H1 (cell line): Measurements from ENCODE around the gene PODN. TPM values are rescaled to one million over a fixed set of nuclear protein-coding genes. Genes with fewer than 3 reads are reported as not detected.
A peak's percentile ranks its signal among the peaks of the same experiment; 100 is the strongest.

Experiments
- CTCF ChIA-PET: fragments of 300-600 bp; sonication (Branson Sonifier 250); formaldehyde crosslinking; loops from one replicate; lab custom pipeline; 2021; ENCODE audit not compliant: partially characterized antibody; lab: Charles Lee
- POLR2A ChIA-PET: fragments of 300-600 bp; sonication (Branson Sonifier 250); formaldehyde crosslinking; loops from one replicate; lab custom pipeline; 2021; ENCODE audit warnings: inconsistent platforms; ENCODE audit not compliant: partially characterized antibody; lab: Charles Lee
- DNase-seq, 2 experiments: peaks; one replicate each; pipeline versions ENCODE4 v3.0.0 to v3.0.0-alpha.2; 2010 to 2022; ENCODE audit warnings: low spot score in 2 of 2, low read depth in 1 of 2, mixed read lengths in 1 of 2
- FAIRE-seq: peaks from 2 replicates; lab custom pipeline; 2011; peaks lifted over from hg19 to GRCh38; lab: Jason Lieb, UNC
- H2AFZ ChIP-seq: 2 replicates; pipeline ENCODE4 v1.8.1; 2012; ENCODE audit warnings: low read length, inconsistent platforms
- H2AK5ac ChIP-seq: 2 replicates; pipeline ENCODE4 v1.6.1; 2013; ENCODE audit warnings: low read depth, low read length
- H2BK120ac ChIP-seq: replicated peaks from 2 replicates; pipeline ENCODE3; 2013; ENCODE audit warnings: low read depth, low read length, inconsistent platforms
- H2BK12ac ChIP-seq: 2 replicates; pipeline ENCODE4 v1.6.1; 2013; ENCODE audit warnings: low read depth, low read length
- H2BK15ac ChIP-seq: 2 replicates; pipeline ENCODE4 v1.6.1; 2013; ENCODE audit warnings: low read length
- H2BK20ac ChIP-seq: 2 replicates; pipeline ENCODE4 v1.6.1; 2013; ENCODE audit warnings: low read length
- H2BK5ac ChIP-seq: 2 replicates; pipeline ENCODE4 v1.6.1; 2013; ENCODE audit warnings: low read depth, low read length
- H3K14ac ChIP-seq: 2 replicates; pipeline ENCODE4 v1.6.1; 2013; ENCODE audit warnings: inconsistent platforms; ENCODE audit not compliant: insufficient read length
- H3K18ac ChIP-seq: 2 replicates; pipeline ENCODE4 v1.6.1; 2013; ENCODE audit warnings: low read length; ENCODE audit errors: extremely low read depth
- H3K23ac ChIP-seq: 2 replicates; pipeline ENCODE4 v1.6.1; 2013; ENCODE audit warnings: inconsistent platforms; ENCODE audit not compliant: insufficient read length
- H3K23me2 ChIP-seq: 2 replicates; pipeline ENCODE4 v1.6.1; 2013; ENCODE audit warnings: low read depth, low read length
- H3K27ac ChIP-seq: 2 replicates; pipeline ENCODE4 v1.6.1; 2011; ENCODE audit warnings: low read depth, low read length, inconsistent platforms
- H3K27me3 ChIP-seq, 4 experiments: replicated peaks in 1 of 4; 1 replicate in 1 of 4; 2 replicates in 3 of 4; pipeline versions ENCODE4 v1.6.1 to v1.8.1; 2011 to 2013; ENCODE audit warnings: low read length in 3 of 4, mild to moderate bottlenecking in 3 of 4, inconsistent platforms in 2 of 4, mixed read lengths in 2 of 4, moderate library complexity in 1 of 4; ENCODE audit not compliant: control insufficient read depth in 3 of 4, insufficient read depth in 3 of 4; ENCODE audit errors: extremely low read depth in 1 of 4
- H3K36me3 ChIP-seq, 4 experiments: 2 replicates each; pipeline versions ENCODE4 v1.6.1 to v1.8.1; 2011 to 2013; ENCODE audit warnings: mild to moderate bottlenecking in 4 of 4, low read length in 3 of 4, moderate library complexity in 2 of 4, control low read depth in 1 of 4, inconsistent platforms in 1 of 4; ENCODE audit not compliant: insufficient read depth in 4 of 4, control insufficient read depth in 2 of 4
- H3K4ac ChIP-seq: replicated peaks from 2 replicates; pipeline ENCODE3; 2013; ENCODE audit warnings: low read length, low read depth, mixed read lengths, inconsistent platforms; ENCODE audit not compliant: insufficient read length
- H3K4me1 ChIP-seq, 4 experiments: replicated peaks in 1 of 4; 1 replicate in 1 of 4; 2 replicates in 3 of 4; pipeline versions ENCODE4 v1.6.1 to v1.8.1; 2011 to 2013; ENCODE audit warnings: low read length in 3 of 4, inconsistent platforms in 2 of 4, mixed read lengths in 1 of 4; ENCODE audit not compliant: insufficient read depth in 4 of 4, control insufficient read depth in 3 of 4
- H3K4me2 ChIP-seq, 2 experiments: 2 replicates each; pipeline versions ENCODE4 v1.6.1 to v1.8.1; 2011 to 2013; ENCODE audit warnings: low read depth in 2 of 2, low read length in 2 of 2, control low read depth in 1 of 2, inconsistent platforms in 1 of 2, mild to moderate bottlenecking in 1 of 2; ENCODE audit not compliant: insufficient read depth in 1 of 2
- H3K4me3 ChIP-seq, 4 experiments: fragments of 200-600, 300-600 bp in 1 of 4; sonication (generic), shearing (Covaris generic), sonication (Bioruptor Twin) in 1 of 4; 2 replicates each; pipeline versions ENCODE4 v1.5.1 to v1.8.1; 2011 to 2016; ENCODE audit warnings: low read length in 4 of 4, low read depth in 3 of 4, control low read depth in 2 of 4, inconsistent platforms in 2 of 4, mild to moderate bottlenecking in 2 of 4, mixed read lengths in 1 of 4, moderate library complexity in 1 of 4; ENCODE audit not compliant: insufficient read depth in 2 of 4; ENCODE audit errors: extremely low read depth in 1 of 4
- H3K56ac ChIP-seq: replicated peaks from 2 replicates; pipeline ENCODE3; 2013; ENCODE audit warnings: low read depth, mild to moderate bottlenecking, mixed read lengths, low read length, inconsistent platforms; ENCODE audit not compliant: insufficient read length
- H3K79me1 ChIP-seq: 2 replicates; pipeline ENCODE4 v1.6.1; 2013; ENCODE audit warnings: low read depth, low read length, control low read depth
- H3K79me2 ChIP-seq, 2 experiments: 2 replicates each; pipeline versions ENCODE4 v1.6.1 to v1.8.1; 2012 to 2013; ENCODE audit warnings: low read length in 2 of 2, mild to moderate bottlenecking in 2 of 2, inconsistent platforms in 1 of 2; ENCODE audit not compliant: insufficient read depth in 2 of 2, control insufficient read depth in 1 of 2
- H3K9ac ChIP-seq, 4 experiments: replicated peaks in 1 of 4; 1 replicate in 1 of 4; 2 replicates in 3 of 4; pipeline versions ENCODE4 v1.6.1 to v1.8.1; 2011 to 2013; ENCODE audit warnings: low read depth in 3 of 4, low read length in 3 of 4, control low read depth in 2 of 4, mild to moderate bottlenecking in 2 of 4, moderate library complexity in 2 of 4, inconsistent platforms in 1 of 4; ENCODE audit errors: extremely low read depth in 1 of 4
- H3K9me3 ChIP-seq, 2 experiments: 2 replicates each; pipeline versions ENCODE4 v1.6.1 to v1.8.1; 2012 to 2013; ENCODE audit warnings: mild to moderate bottlenecking in 2 of 2, moderate library complexity in 2 of 2, control low read depth in 1 of 2, inconsistent platforms in 1 of 2, low read depth in 1 of 2, low read length in 1 of 2, mixed read lengths in 1 of 2; ENCODE audit not compliant: insufficient read depth in 2 of 2
- H4K20me1 ChIP-seq, 2 experiments: replicated peaks in 1 of 2; 2 replicates each; pipeline versions ENCODE3 to v1.8.1; 2011 to 2013; ENCODE audit warnings: inconsistent platforms in 2 of 2, low read length in 2 of 2, mild to moderate bottlenecking in 1 of 2; ENCODE audit not compliant: insufficient read depth in 2 of 2, control insufficient read depth in 1 of 2
- H4K5ac ChIP-seq: 2 replicates; pipeline ENCODE4 v1.6.1; 2013; ENCODE audit warnings: low read length, low read depth, mixed read lengths, inconsistent platforms; ENCODE audit not compliant: insufficient read length
- H4K8ac ChIP-seq: 2 replicates; pipeline ENCODE4 v1.8.0; 2013; ENCODE audit warnings: mild to moderate bottlenecking, moderate library complexity, low read length, inconsistent platforms; ENCODE audit not compliant: insufficient read depth; ENCODE audit errors: extremely low read depth
- H4K91ac ChIP-seq: replicated peaks from 2 replicates; pipeline ENCODE3; 2013; ENCODE audit warnings: low read length, mixed read lengths, inconsistent platforms; ENCODE audit not compliant: insufficient read length
- CBX5 ChIP-seq: fragments of 300-800, 300-1000 bp; sonication (generic); IDR thresholded peaks from 2 replicates; pipeline ENCODE4 v1.7.1; 2016; ENCODE audit warnings: antibody characterized with exemption, low read length, low read depth
- CBX8 ChIP-seq: fragments of 300-800, 300-1000 bp; sonication (generic); IDR thresholded peaks from 2 replicates; pipeline ENCODE4 v1.7.1; 2016; ENCODE audit warnings: low read depth, low read length, borderline replicate concordance
- GABPA ChIP-seq: IDR thresholded peaks from 2 replicates; pipeline ENCODE4 v1.6.1; 2011; ENCODE audit warnings: mild to moderate bottlenecking, low read length, moderate library complexity, borderline replicate concordance; ENCODE audit not compliant: insufficient read depth
- HDAC6 ChIP-seq: IDR thresholded peaks from one replicate; pipeline ENCODE4 v1.7.1; 2012; ENCODE audit warnings: low read depth, mild to moderate bottlenecking, inconsistent platforms, low read length, moderate library complexity
- WGBS, 2 experiments: shearing (Covaris generic) in 1 of 2; methylation state at CpG; one replicate each; pipeline versions ENCODE4 v1.1.6 to v1.1.7; 2013 to 2015; ENCODE audit warnings: low lambda C conversion rate in 2 of 2, mixed read lengths in 2 of 2, inconsistent platforms in 1 of 2, low coverage in 1 of 2, missing lambda C conversion rate in 1 of 2; ENCODE audit not compliant: insufficient replicate concordance in 2 of 2, insufficient coverage in 1 of 2, insufficient read length in 1 of 2; ENCODE audit errors: extremely low coverage in 1 of 2, missing lambda C conversion rate in 1 of 2; 5-methylcytosine and 5-hydroxymethylcytosine counted together
- polyA plus RNA-seq, 7 experiments: library from polyadenylated mRNA; depleted of rRNA in 3 of 7; stranded (reverse) in 5 of 7; unstranded in 2 of 7; fragments of >200 nt in 5 of 7; fragments of 200-250 nt in 2 of 7; gene quantifications; 1 replicate in 5 of 7; 2 replicates in 1 of 7; 4 replicates in 1 of 7; pipeline versions ENCODE4 v1.2.1 to v1.2.3, GENCODE V29; 2011 to 2013; ENCODE audit warnings: missing spikeins in 2 of 7, mixed read lengths in 2 of 7
- total RNA-seq: library from RNA; stranded (reverse); fragmentation: NEBNext Ultra II Directional; extraction: Animal tissue kit (Norgen Biotek cat#: 25700); gene quantifications from 2 replicates; pipeline ENCODE4 v1.2.1, GENCODE V29; 2021
- TF ChIP-seq, protein P1 (sequence below): IDR thresholded peaks from 2 replicates; pipeline ENCODE4 v1.6.1; 2012; ENCODE audit warnings: inconsistent platforms

PODN gene
- total and polyA plus RNA-seq, 2 of the 8 experiments (the other 6 are each of a cell fraction or from before 2014, with no cell fraction given) = 0.11 to 0.17 TPM

- no peaks in the 10 kb centered on the region for H3K36me3 ChIP-seq
- no peak overlapping the region for H2BK120ac ChIP-seq
- WGBS, 2 experiments = 68% methylated on average over 2 of the region's 2 CpGs; no CpG with 5 or more reads in 1 of the 2 experiments
- TF ChIP-seq CBX5 (no peak), HDAC6 (no peak), GABPA (no peak), CBX8 (no peak)
- TF ChIP-seq, protein P1, sequence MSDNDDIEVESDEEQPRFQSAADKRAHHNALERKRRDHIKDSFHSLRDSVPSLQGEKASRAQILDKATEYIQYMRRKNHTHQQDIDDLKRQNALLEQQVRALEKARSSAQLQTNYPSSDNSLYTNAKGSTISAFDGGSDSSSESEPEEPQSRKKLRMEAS = peak; percentile 23; the same call in 1 of the 2 replicates
- H2AK5ac ChIP-seq = no peak overlapping the region
- peaks cover 5 to 13% (median 10%) of the 10 kb centered on the region in 4 experiments for H3K4me1 ChIP-seq
- H3K79me1 ChIP-seq = no peaks in the 10 kb centered on the region
- no peaks in the 10 kb centered on the region for H3K79me2 ChIP-seq
- no peak overlapping the region for H3K9ac ChIP-seq
- no peak overlapping the region for H2BK20ac ChIP-seq
- DNase-seq (no peak), FAIRE-seq (no peak)
- H4K5ac ChIP-seq = no peak overlapping the region
- no peak overlapping the region for H3K56ac ChIP-seq
- H3K4me3 ChIP-seq = no peak overlapping the region
- H2BK12ac ChIP-seq = no peak overlapping the region
- H2AFZ ChIP-seq = no peak overlapping the region
- H3K23me2 ChIP-seq = no peaks in the 10 kb centered on the region
- no peak overlapping the region for H3K14ac ChIP-seq
- ChIA-PET CTCF (interaction anchor here (0.8 to 0.9 kb wide), 3 partner anchors 12 to 117 kb away, joined by 3 read pairs; no protein-coding TSS in a partner anchor), POLR2A (interaction anchor here (1.0 kb wide), 1 partner anchor 71 kb away, joined by 3 read pairs; no protein-coding TSS in a partner anchor)
- no peak overlapping the region for H2BK15ac ChIP-seq
- no peak overlapping the region for H3K4me2 ChIP-seq
- no peak overlapping the region for H3K23ac ChIP-seq
- H3K4ac ChIP-seq = no peak overlapping the region
- no peak overlapping the region for H2BK5ac ChIP-seq
- no peak overlapping the region for H3K18ac ChIP-seq
- no peak overlapping the region for H3K27ac ChIP-seq
- no peaks in the 10 kb centered on the region for H3K27me3 ChIP-seq
- H3K9me3 ChIP-seq = no peaks in the 10 kb centered on the region
- no peak overlapping the region for H4K91ac ChIP-seq
- H4K20me1 ChIP-seq = no peaks in the 10 kb centered on the region
- no peak overlapping the region; the same call in 1 of the 2 replicates for H4K8ac ChIP-seq
These were observed 15.1 kb upstream of the PODN start for GRCh38 chr1:53046930-53047329.
